CD14-positive monocyte (primary cell): ENCODE data around the gene SGK1. TPM values are rescaled to one million over a fixed set of nuclear protein-coding genes. Genes with fewer than 3 reads are reported as not detected.

ENCODE experiments used
- DNase-seq, 3 donors: peaks; one replicate each; pipeline ENCODE4 v3.0.0-alpha.2; 2011 to 2022
- H2AFZ ChIP-seq: 2 replicates; pipeline ENCODE4 v1.6.0; 2012; ENCODE audit warnings: mild to moderate bottlenecking, low read depth, low read length, inconsistent platforms; ENCODE audit not compliant: insufficient read depth, poor library complexity, severe bottlenecking
- H3K27ac ChIP-seq, 2 donors: 1 replicate in 1 of 2; 2 replicates in 1 of 2; pipeline ENCODE4 v1.5.1; 2012 to 2013; ENCODE audit warnings: low read length in 2 of 2, control low read depth in 1 of 2, inconsistent platforms in 1 of 2, low read depth in 1 of 2, mild to moderate bottlenecking in 1 of 2
- H3K27me3 ChIP-seq, 2 donors: one replicate each; pipeline versions ENCODE4 v1.6.0 to v1.6.1; 2011 to 2013; ENCODE audit warnings: low read length in 2 of 2; ENCODE audit not compliant: control insufficient read depth in 2 of 2, insufficient read depth in 2 of 2
- H3K36me3 ChIP-seq, 2 donors: replicated peaks in 1 of 2; 1 replicate in 1 of 2; 2 replicates in 1 of 2; pipeline versions ENCODE4 v1.5.1 to v1.6.1; 2012 to 2013; ENCODE audit warnings: low read length in 2 of 2, control low read depth in 1 of 2, inconsistent platforms in 1 of 2, mild to moderate bottlenecking in 1 of 2; ENCODE audit not compliant: insufficient read depth in 2 of 2, control insufficient read depth in 1 of 2
- H3K4me1 ChIP-seq, 2 donors: 1 replicate in 1 of 2; 2 replicates in 1 of 2; pipeline versions ENCODE4 v1.5.1 to v1.6.1; 2012 to 2013; ENCODE audit warnings: low read length in 2 of 2, control low read depth in 1 of 2, inconsistent platforms in 1 of 2, mild to moderate bottlenecking in 1 of 2, moderate library complexity in 1 of 2; ENCODE audit not compliant: insufficient read depth in 2 of 2, control insufficient read depth in 1 of 2
- H3K4me2 ChIP-seq: replicated peaks from 2 replicates; pipeline ENCODE3; 2012; ENCODE audit warnings: low read length, moderate library complexity, mild to moderate bottlenecking; ENCODE audit not compliant: poor library complexity, severe bottlenecking; ENCODE audit errors: extremely low read depth
- H3K4me3 ChIP-seq, 3 experiments: fragments of 200-600 bp in 1 of 3; sonication (generic) in 1 of 3; replicated peaks in 1 of 3; 1 replicate in 2 of 3; 2 replicates in 1 of 3; pipeline ENCODE4 v1.5.1; 2011 to 2013; ENCODE audit warnings: low read length in 3 of 3, mild to moderate bottlenecking in 3 of 3, control low read depth in 2 of 3, low read depth in 2 of 3, inconsistent platforms in 1 of 3, moderate library complexity in 1 of 3
- H3K79me2 ChIP-seq: 2 replicates; pipeline ENCODE4 v1.6.0; 2012; ENCODE audit warnings: mild to moderate bottlenecking, control low read depth, inconsistent platforms, low read length, moderate library complexity; ENCODE audit not compliant: insufficient read depth
- H3K9ac ChIP-seq: 2 replicates; pipeline ENCODE4 v1.6.0; 2017; ENCODE audit warnings: low read length, mild to moderate bottlenecking; ENCODE audit not compliant: insufficient read depth, poor library complexity, severe bottlenecking
- H3K9me3 ChIP-seq, 2 donors: replicated peaks in 1 of 2; 1 replicate in 1 of 2; 2 replicates in 1 of 2; pipeline versions ENCODE4 v1.5.1 to v1.6.1; 2012 to 2013; ENCODE audit warnings: low read length in 2 of 2, control low read depth in 1 of 2; ENCODE audit not compliant: control insufficient read depth in 1 of 2, insufficient read depth in 1 of 2
- H4K20me1 ChIP-seq: 2 replicates; pipeline ENCODE4 v1.6.0; 2012; ENCODE audit warnings: mild to moderate bottlenecking, low read length, control low read depth, moderate library complexity; ENCODE audit not compliant: insufficient read depth
- H3K27ac Mint-ChIP-seq, 7 donors: one replicate each; pipeline ENCODE4 v1.8.0; 2020; ENCODE audit warnings: mild to moderate bottlenecking in 7 of 7, mixed read lengths in 7 of 7, moderate library complexity in 6 of 7, inconsistent platforms in 2 of 7
- H3K27me3 Mint-ChIP-seq, 3 donors: one replicate each; pipeline ENCODE4 v1.8.0; 2021 to 2022; ENCODE audit warnings: low read depth in 3 of 3, mild to moderate bottlenecking in 3 of 3, mixed read lengths in 3 of 3, moderate library complexity in 3 of 3, inconsistent platforms in 1 of 3
- H3K36me3 Mint-ChIP-seq, 2 donors: one replicate each; pipeline ENCODE4 v1.8.0; 2020; ENCODE audit warnings: mixed read lengths in 2 of 2, inconsistent platforms in 1 of 2, mild to moderate bottlenecking in 1 of 2
- H3K4me1 Mint-ChIP-seq: one replicate; pipeline ENCODE4 v1.8.0; 2020; ENCODE audit warnings: mild to moderate bottlenecking, mixed read lengths
- H3K4me3 Mint-ChIP-seq, 2 donors: one replicate each; pipeline ENCODE4 v1.8.0; 2020; ENCODE audit warnings: mild to moderate bottlenecking in 2 of 2, mixed read lengths in 2 of 2, moderate library complexity in 1 of 2
- H3K9me3 Mint-ChIP-seq, 7 donors: one replicate each; pipeline ENCODE4 v1.8.0; 2020 to 2022; ENCODE audit warnings: mixed read lengths in 7 of 7, mild to moderate bottlenecking in 6 of 7, moderate library complexity in 6 of 7, inconsistent platforms in 2 of 7
- WGBS: methylation state at CpG from one replicate; pipeline ENCODE4 v1.1.5; 2013; ENCODE audit warnings: missing lambda C conversion rate; ENCODE audit not compliant: insufficient coverage; 5-methylcytosine and 5-hydroxymethylcytosine counted together
- intact Hi-C, 2 donors: fragments of 100-400 bp; cut with micrococcal nuclease; formaldehyde crosslinking; loops; one replicate each; pipeline versions ENCODE4 v1.15.0 to v1.15.1; 2023
- polyA plus RNA-seq, 3 donors: library from polyadenylated mRNA; depleted of rRNA in 1 of 3; unstranded in 2 of 3; stranded (reverse) in 1 of 3; fragments of 300-500 nt in 2 of 3; fragments of >200 nt in 1 of 3; fragmentation: Illumina TruSeq in 2 of 3; gene quantifications; 1 replicate in 2 of 3; 2 replicates in 1 of 3; pipeline ENCODE4 v1.2.3, GENCODE V29; 2012 to 2021
- TF ChIP-seq, protein P1 (sequence below): fragments of 200-600 bp; IDR thresholded peaks from one replicate; pipeline ENCODE4 v1.8.0; 2022; ENCODE audit warnings: antibody characterized with exemption, mild to moderate bottlenecking

SGK1 gene
- polyA plus RNA-seq, 3 donors, result 373 to 419 (median 407) TPM

DNA sequence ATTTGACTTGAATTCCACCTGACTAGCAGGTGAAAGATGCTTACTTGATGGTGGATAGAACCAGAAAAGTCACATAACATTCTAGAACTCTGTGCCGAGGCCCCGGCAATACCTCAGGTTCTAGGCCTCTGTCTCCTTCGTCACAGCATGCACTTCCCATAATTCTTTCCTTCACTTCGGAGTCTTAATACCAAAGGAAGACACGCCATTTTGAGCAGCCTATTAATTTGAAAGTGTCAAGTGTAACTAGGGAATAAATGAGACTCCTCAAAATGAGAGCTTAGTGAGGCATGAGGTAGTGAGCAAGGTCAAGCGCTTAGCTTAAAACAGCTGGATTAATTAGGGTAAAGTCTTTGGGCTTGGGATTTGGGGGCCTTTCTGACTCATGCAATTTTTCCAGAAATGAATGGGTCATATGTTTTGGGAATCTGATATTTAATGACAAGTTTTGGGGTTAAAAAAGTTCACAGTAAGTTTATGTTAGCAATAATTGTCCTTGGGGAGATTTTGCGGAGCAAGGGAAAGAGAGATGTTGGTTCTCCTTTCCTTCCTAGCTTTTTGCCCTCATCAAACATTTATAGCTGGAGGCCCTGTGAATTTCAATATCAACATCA is 29.1 kb upstream of the SGK1 start:
- intact Hi-C loops, result no loop called here
- no peak overlapping the region for H3K4me2 ChIP-seq
- 89% methylated on average over 1 of the region's 7 CpGs for WGBS
- no peak for DNase-seq
- Mint-ChIP-seq H3K36me3 (no peaks in the 10 kb centered on the region), H3K9me3 (peaks cover 0 to 2% (median 0%) of the 10 kb centered on the region in 7 donors), H3K27me3 (peaks cover 0 to 3% (median 2%) of the 10 kb centered on the region in 3 donors), H3K4me1 (peaks cover 32% of the 10 kb centered on the region), H3K27ac (peak overlapping the region in 5 of 7 donors; percentile 15 to 90 (median 60)), H3K4me3 (no peak overlapping the region)
- H3K9ac ChIP-seq, result no peak overlapping the region
- H3K27me3 ChIP-seq, result no peaks in the 10 kb centered on the region
- peak overlapping the region in 1 of 2 donors; percentile 67 for H3K27ac ChIP-seq
- no peaks in the 10 kb centered on the region for H3K79me2 ChIP-seq
- H3K4me3 ChIP-seq, result peak overlapping the region in 1 of 3 experiments; percentile 37
- no peaks in the 10 kb centered on the region for H4K20me1 ChIP-seq
- no peak overlapping the region for H2AFZ ChIP-seq
- H3K9me3 ChIP-seq, result no peaks in the 10 kb centered on the region
- TF ChIP-seq, protein P1, sequence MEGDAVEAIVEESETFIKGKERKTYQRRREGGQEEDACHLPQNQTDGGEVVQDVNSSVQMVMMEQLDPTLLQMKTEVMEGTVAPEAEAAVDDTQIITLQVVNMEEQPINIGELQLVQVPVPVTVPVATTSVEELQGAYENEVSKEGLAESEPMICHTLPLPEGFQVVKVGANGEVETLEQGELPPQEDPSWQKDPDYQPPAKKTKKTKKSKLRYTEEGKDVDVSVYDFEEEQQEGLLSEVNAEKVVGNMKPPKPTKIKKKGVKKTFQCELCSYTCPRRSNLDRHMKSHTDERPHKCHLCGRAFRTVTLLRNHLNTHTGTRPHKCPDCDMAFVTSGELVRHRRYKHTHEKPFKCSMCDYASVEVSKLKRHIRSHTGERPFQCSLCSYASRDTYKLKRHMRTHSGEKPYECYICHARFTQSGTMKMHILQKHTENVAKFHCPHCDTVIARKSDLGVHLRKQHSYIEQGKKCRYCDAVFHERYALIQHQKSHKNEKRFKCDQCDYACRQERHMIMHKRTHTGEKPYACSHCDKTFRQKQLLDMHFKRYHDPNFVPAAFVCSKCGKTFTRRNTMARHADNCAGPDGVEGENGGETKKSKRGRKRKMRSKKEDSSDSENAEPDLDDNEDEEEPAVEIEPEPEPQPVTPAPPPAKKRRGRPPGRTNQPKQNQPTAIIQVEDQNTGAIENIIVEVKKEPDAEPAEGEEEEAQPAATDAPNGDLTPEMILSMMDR, result no peak
- H3K36me3 ChIP-seq, result no peaks in the 10 kb centered on the region
- peaks cover 20 to 26% of the 10 kb centered on the region in 2 donors for H3K4me1 ChIP-seq

GRCh38 chr6:134345789-134346188 is 27.9 kb upstream of the SGK1 start:
- WGBS, result 33% methylated on average over 3 of the region's 8 CpGs
- Mint-ChIP-seq H3K27me3 (peaks cover 0 to 3% (median 2%) of the 10 kb centered on the region in 3 donors), H3K4me3 (peak overlapping the region; percentile 14 to 71), H3K4me1 (peaks cover 32% of the 10 kb centered on the region), H3K27ac (peak overlapping the region; percentile 58 to 90 (median 85)), H3K36me3 (no peaks in the 10 kb centered on the region), H3K9me3 (peaks cover 0 to 2% (median 0%) of the 10 kb centered on the region in 7 donors)
- H3K79me2 ChIP-seq, result no peaks in the 10 kb centered on the region
- no peak overlapping the region for H3K9ac ChIP-seq
- peak in 2 of 3 donors; percentile 23 to 29 for DNase-seq
- H3K9me3 ChIP-seq, result no peaks in the 10 kb centered on the region
- peak overlapping the region in 1 of 3 experiments; percentile 37 for H3K4me3 ChIP-seq
- TF ChIP-seq, protein P1, result no peak
- H3K4me2 ChIP-seq, result peak overlapping the region; percentile 33
- H3K4me1 ChIP-seq, result peaks cover 28 to 32% of the 10 kb centered on the region in 2 donors
- intact Hi-C loops, result no loop called here
- no peaks in the 10 kb centered on the region for H3K36me3 ChIP-seq
- peak overlapping the region; percentile 51 for H2AFZ ChIP-seq
- H3K27me3 ChIP-seq, result no peaks in the 10 kb centered on the region
- H3K27ac ChIP-seq, result peak overlapping the region in 1 of 2 donors; percentile 67
- no peaks in the 10 kb centered on the region for H4K20me1 ChIP-seq
